ENCODE measurements around the gene DCLK1. TPM values are rescaled to one million over a fixed set of nuclear protein-coding genes. Genes with fewer than 3 reads are reported as not detected.
A peak's percentile ranks its signal among the peaks of the same experiment; 100 is the strongest.

DCLK1 gene
- total and polyA plus RNA-seq, 10 of the 15 experiments (the other 5 are each of a cell fraction or from before 2014, with no cell fraction given) = not detected

DNA sequence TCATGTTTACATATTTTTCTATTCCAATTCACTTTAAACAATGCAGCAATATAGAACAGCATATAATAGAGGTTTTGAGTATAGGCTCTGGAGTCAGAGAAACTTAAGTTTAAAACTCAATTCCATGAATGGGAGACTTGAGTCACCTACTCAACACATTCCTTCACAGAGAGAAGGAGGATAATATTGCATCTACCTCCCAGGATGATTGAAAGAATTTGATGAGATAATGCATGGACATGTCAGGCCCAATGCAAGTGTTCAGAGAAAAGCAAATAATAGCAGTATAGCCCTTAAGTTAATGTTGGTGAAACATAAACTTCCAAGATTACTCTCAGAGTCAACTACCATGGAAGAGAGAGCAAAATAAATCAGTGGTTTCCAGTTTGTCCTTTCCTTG lies 170.2 kb downstream of the DCLK1 start:
- Histone ChIP-seq H3K9me3 (replicated peaks; ENCODE audit: control insufficient read depth, insufficient read depth, low read length) (no peaks in the 10 kb centered on the region), H3K9ac (ENCODE audit: control insufficient read depth, insufficient read depth, low read length) (no peak overlapping the region), H3K4me2 (ENCODE audit: control insufficient read depth, insufficient read depth) (no peak overlapping the region), H3K36me3 (ENCODE audit: control insufficient read depth in 2 of 2, insufficient read depth in 2 of 2, low read length in 1 of 2) (no peaks in the 10 kb centered on the region), H4K20me1 (ENCODE audit: control insufficient read depth, insufficient read depth) (no peaks in the 10 kb centered on the region), H2AFZ (ENCODE audit: control insufficient read depth, low read depth, low read length) (no peak overlapping the region), H3K4me3 (no peak overlapping the region), H3K27me3 (replicated peaks in 1 of 2; ENCODE audit: control insufficient read depth in 2 of 2, insufficient read depth in 2 of 2, low read length in 1 of 2) (no peaks in the 10 kb centered on the region), H3K27ac (ENCODE audit: control insufficient read depth, insufficient read depth) (no peak overlapping the region), H3K79me2 (ENCODE audit: control insufficient read depth, insufficient read depth, low read length) (no peaks in the 10 kb centered on the region), H3K4me1 (ENCODE audit: control insufficient read depth, insufficient read depth, low read length) (no peaks in the 10 kb centered on the region)
- DNase-seq (ENCODE audit: low read depth, low spot score) = no peak
- ChIA-PET POLR2A (no interaction called here), SMC1A (ENCODE audit: uncharacterized antibody, unreplicated experiment) (no interaction called here), CTCF (no interaction called here), RAD21 (ENCODE audit: unreplicated experiment) (no interaction called here)
- intact Hi-C loops (cut with micrococcal nuclease; ENCODE audit: unreplicated experiment) (no loop called here), in situ Hi-C loops (cut with MboI) (no loop called here)
- BruUV-seq (replicated peaks) = no TSS peak
- TF ChIP-seq CBX3 (IDR thresholded peaks at IDR 0.05; ENCODE audit: borderline replicate concordance, low read depth) = no peak
- no peak for TF ChIP-seq GABPA (IDR thresholded peaks at IDR 0.05; ENCODE audit: low read depth)
- no peak for TF ChIP-seq ZBED1 (IDR thresholded peaks at IDR 0.05; ENCODE audit: borderline replicate concordance)
- TF ChIP-seq EGR1 (IDR thresholded peaks at IDR 0.05; ENCODE audit: borderline replicate concordance in 1 of 2, low read depth in 2 of 2, low read length in 2 of 2) = no peak
- no peak for TF ChIP-seq RELA (IDR thresholded peaks at IDR 0.05; ENCODE audit: borderline replicate concordance, partially characterized antibody)
- no peak for TF ChIP-seq RB1 (IDR thresholded peaks at IDR 0.05; ENCODE audit: borderline replicate concordance)
- TF ChIP-seq CHD2 (IDR thresholded peaks at IDR 0.05; ENCODE audit: borderline replicate concordance, low read depth, low read length) = no peak
- no peak for TF ChIP-seq IKZF2 (IDR thresholded peaks at IDR 0.05)
- TF ChIP-seq BCL11A (IDR thresholded peaks at IDR 0.05; ENCODE audit: low read depth, low read length) = no peak
- no peak for TF ChIP-seq CREB1 (IDR thresholded peaks at IDR 0.05; ENCODE audit: low read depth)
- no peak for ATAC-seq
- FAIRE-seq = no peak

DNA sequence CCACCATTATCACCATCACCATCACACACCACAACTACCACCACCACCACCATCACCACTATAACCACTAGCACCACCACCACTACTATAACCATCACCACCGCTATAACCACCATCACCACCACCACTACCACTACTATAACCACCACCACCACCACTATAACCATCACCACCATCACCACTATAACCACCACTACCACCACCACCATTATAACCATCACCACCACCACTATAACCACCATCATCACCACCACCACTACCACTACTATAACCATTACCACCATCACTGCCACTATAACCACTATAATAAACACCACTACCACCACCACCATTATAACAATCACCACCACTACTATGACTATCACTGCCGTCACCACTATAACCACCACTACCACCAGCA lies 173.2 kb downstream of the DCLK1 start:
- H3K27ac ChIP-seq (ENCODE audit: control insufficient read depth, insufficient read depth) = no peak overlapping the region
- no peak overlapping the region for H3K9ac ChIP-seq (ENCODE audit: control insufficient read depth, insufficient read depth, low read length)
- DNase-seq (ENCODE audit: low read depth, low spot score) (no peak), FAIRE-seq (peak; percentile 89), ATAC-seq (no peak)
- H2AFZ ChIP-seq (ENCODE audit: control insufficient read depth, low read depth, low read length) = no peak overlapping the region
- H3K27me3 ChIP-seq (replicated peaks in 1 of 2; ENCODE audit: control insufficient read depth in 2 of 2, insufficient read depth in 2 of 2, low read length in 1 of 2) = no peaks in the 10 kb centered on the region
- ChIA-PET SMC1A (ENCODE audit: uncharacterized antibody, unreplicated experiment) (no interaction called here), RAD21 (ENCODE audit: unreplicated experiment) (no interaction called here), CTCF (no interaction called here), POLR2A (no interaction called here)
- H3K79me2 ChIP-seq (ENCODE audit: control insufficient read depth, insufficient read depth, low read length) = no peaks in the 10 kb centered on the region
- 65% methylated on average over 2 of the region's 2 CpGs for WGBS (ENCODE audit: insufficient coverage, insufficient replicate concordance, low lambda C conversion rate, missing lambda C conversion rate)
- no peaks in the 10 kb centered on the region for H4K20me1 ChIP-seq (ENCODE audit: control insufficient read depth, insufficient read depth)
- in situ Hi-C loops (cut with MboI) (no loop called here), intact Hi-C loops (cut with micrococcal nuclease; ENCODE audit: unreplicated experiment) (no loop called here)
- no TSS peak for BruUV-seq (replicated peaks)
- H3K36me3 ChIP-seq (ENCODE audit: control insufficient read depth in 2 of 2, insufficient read depth in 2 of 2, low read length in 1 of 2) = no peaks in the 10 kb centered on the region
- no peak overlapping the region for H3K4me3 ChIP-seq
- H3K9me3 ChIP-seq (replicated peaks; ENCODE audit: control insufficient read depth, insufficient read depth, low read length) = no peaks in the 10 kb centered on the region
- no peaks in the 10 kb centered on the region for H3K4me1 ChIP-seq (ENCODE audit: control insufficient read depth, insufficient read depth, low read length)
- no peak overlapping the region for H3K4me2 ChIP-seq (ENCODE audit: control insufficient read depth, insufficient read depth)
- TF ChIP-seq KDM1A (IDR thresholded peaks at IDR 0.05; ENCODE audit: borderline replicate concordance) = no peak
- TF ChIP-seq, protein P1, sequence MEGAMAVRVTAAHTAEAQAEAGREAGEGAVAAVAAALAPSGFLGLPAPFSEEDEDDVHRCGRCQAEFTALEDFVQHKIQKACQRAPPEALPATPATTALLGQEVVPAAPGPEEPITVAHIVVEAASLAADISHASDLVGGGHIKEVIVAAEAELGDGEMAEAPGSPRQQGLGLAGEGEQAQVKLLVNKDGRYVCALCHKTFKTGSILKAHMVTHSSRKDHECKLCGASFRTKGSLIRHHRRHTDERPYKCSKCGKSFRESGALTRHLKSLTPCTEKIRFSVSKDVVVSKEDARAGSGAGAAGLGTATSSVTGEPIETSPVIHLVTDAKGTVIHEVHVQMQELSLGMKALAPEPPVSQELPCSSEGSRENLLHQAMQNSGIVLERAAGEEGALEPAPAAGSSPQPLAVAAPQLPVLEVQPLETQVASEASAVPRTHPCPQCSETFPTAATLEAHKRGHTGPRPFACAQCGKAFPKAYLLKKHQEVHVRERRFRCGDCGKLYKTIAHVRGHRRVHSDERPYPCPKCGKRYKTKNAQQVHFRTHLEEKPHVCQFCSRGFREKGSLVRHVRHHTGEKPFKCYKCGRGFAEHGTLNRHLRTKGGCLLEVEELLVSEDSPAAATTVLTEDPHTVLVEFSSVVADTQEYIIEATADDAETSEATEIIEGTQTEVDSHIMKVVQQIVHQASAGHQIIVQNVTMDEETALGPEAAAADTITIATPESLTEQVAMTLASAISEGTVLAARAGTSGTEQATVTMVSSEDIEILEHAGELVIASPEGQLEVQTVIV (IDR thresholded peaks at IDR 0.05; ENCODE audit: borderline replicate concordance, partially characterized antibody) = no peak
- TF ChIP-seq POLR2AphosphoS5 (IDR thresholded peaks at IDR 0.05; ENCODE audit: low read length) = no peak
- no peak for TF ChIP-seq BHLHE40 (IDR thresholded peaks at IDR 0.05; ENCODE audit: borderline replicate concordance in 1 of 2, low read depth in 2 of 2, low read length in 1 of 2)
- no peak for TF ChIP-seq NFYB (IDR thresholded peaks at IDR 0.05; ENCODE audit: insufficient read depth, low read depth, low read length)
- no peak for TF ChIP-seq CREM (IDR thresholded peaks at IDR 0.05; ENCODE audit: low read depth)
- TF ChIP-seq ZSCAN29 (IDR thresholded peaks at IDR 0.05) = no peak
- no peak for TF ChIP-seq JUND (IDR thresholded peaks at IDR 0.05; ENCODE audit: low read depth, low read length)
- no peak for TF ChIP-seq RFX5 (IDR thresholded peaks at IDR 0.05; ENCODE audit: low read depth, low read length)
- no peak for TF ChIP-seq HDAC2 (IDR thresholded peaks at IDR 0.05)
- no peak for TF ChIP-seq BRCA1 (IDR thresholded peaks at IDR 0.05; ENCODE audit: low read depth, low read length)
